ENCODE data around the gene ZC3H7A.
"Not testable (repeated sequence)": the region's sequence is repeated elsewhere in the genome, so short reads cannot be mapped to it uniquely, and the experiment has no call there.

Gene ZC3H7A

DNA sequence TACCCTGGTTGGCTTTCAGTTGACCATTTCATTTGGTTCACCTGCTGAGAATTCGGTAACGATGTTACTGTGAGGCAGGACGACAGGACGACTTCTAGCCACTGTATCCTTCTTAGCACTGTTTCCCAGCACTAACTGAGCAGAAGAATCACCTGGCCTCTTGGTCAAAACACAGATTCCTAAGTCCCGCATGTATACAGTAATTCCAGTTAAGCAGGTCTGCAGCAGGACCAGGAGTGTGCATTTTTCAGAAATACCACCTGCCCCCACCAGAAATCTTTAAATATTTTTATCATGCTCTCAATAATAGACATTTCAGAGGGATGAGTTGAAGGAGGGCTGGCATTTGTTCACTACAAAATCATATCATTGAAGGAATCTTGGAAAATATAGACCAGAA is 31.6 kb upstream of the ZC3H7A start:
- TF ChIP-seq, protein P1, sequence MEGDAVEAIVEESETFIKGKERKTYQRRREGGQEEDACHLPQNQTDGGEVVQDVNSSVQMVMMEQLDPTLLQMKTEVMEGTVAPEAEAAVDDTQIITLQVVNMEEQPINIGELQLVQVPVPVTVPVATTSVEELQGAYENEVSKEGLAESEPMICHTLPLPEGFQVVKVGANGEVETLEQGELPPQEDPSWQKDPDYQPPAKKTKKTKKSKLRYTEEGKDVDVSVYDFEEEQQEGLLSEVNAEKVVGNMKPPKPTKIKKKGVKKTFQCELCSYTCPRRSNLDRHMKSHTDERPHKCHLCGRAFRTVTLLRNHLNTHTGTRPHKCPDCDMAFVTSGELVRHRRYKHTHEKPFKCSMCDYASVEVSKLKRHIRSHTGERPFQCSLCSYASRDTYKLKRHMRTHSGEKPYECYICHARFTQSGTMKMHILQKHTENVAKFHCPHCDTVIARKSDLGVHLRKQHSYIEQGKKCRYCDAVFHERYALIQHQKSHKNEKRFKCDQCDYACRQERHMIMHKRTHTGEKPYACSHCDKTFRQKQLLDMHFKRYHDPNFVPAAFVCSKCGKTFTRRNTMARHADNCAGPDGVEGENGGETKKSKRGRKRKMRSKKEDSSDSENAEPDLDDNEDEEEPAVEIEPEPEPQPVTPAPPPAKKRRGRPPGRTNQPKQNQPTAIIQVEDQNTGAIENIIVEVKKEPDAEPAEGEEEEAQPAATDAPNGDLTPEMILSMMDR (IDR thresholded peaks at IDR 0.05): no peak
- H3K36me3 ChIP-seq (ENCODE audit: control insufficient read depth, insufficient read depth, low read length): no peaks in the 10 kb centered on the region
- no peaks in the 10 kb centered on the region for H3K9me3 ChIP-seq (ENCODE audit: control insufficient read depth, low read length)
- H3K79me2 ChIP-seq: no peaks in the 10 kb centered on the region
- H3K27me3 ChIP-seq (ENCODE audit: control insufficient read depth, insufficient read depth, low read length): no peaks in the 10 kb centered on the region
- no peak overlapping the region for H2AFZ ChIP-seq
- H3K4me2 ChIP-seq (ENCODE audit: low read length): no peak overlapping the region
- H3K27ac ChIP-seq: no peak overlapping the region
- H3K4me1 ChIP-seq: no peaks in the 10 kb centered on the region
- no peak overlapping the region for H3K9ac ChIP-seq
- H3K4me3 ChIP-seq (ENCODE audit: low read depth, low read length): no peak overlapping the region

DNA sequence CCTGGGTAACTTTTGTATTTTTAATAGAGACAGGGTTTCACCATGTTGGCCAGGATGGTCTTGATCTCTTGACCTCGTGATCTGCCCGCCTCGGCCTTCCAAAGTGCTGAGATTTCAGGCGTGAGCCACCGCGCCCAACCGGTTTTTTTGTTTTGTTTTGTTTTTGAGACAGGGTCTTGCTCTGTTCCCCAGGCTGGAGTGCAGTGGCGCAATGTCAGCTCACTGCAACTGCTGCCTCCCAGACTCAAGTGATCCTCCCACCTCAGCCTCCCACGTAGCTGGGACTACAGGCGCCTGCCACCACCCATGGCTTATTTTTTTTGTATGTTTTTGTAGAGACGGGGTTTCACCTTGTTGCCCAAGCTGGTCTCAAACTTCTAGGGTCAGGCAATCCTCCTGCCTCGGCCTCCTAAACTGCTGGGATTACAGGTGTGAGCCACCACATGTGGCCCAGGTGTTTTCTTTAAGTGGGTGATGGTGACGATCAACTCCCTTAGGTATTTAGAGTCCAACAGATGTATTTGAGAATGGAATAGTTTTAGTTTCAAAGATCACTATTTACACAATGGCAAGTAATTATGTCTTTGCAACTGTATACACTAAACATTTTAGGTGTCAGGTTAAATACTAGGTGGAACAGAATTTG is 28.6 kb upstream of the ZC3H7A start:
- H3K27me3 ChIP-seq (ENCODE audit: control insufficient read depth, insufficient read depth, low read length): not testable (repeated sequence)

DNA sequence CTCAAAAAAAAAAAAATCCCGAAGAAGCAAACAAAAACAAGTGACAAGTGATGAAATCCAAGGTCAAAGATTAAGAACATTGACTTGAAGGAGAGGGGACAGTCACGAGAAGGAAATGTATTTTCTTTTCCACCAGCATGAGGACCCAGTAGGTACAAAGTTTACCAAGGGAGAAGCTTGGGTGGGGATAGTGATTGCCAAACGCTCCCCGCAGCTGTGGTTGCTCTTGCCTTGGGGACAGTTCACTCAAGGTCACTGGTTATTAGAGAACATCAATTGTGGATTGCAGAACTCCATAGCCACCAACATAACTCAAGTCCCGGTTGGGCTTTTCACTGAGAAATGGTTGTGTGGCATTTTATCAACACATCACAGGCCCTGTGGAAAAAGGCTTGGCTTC is 27.3 kb upstream of the ZC3H7A start:
- H2AFZ ChIP-seq: peak overlapping the region; percentile 77
- no peaks in the 10 kb centered on the region for H3K27me3 ChIP-seq (ENCODE audit: control insufficient read depth, insufficient read depth, low read length)
- H3K4me3 ChIP-seq (ENCODE audit: low read depth, low read length): no peak overlapping the region
- TF ChIP-seq, protein P1 (IDR thresholded peaks at IDR 0.05): no peak
- no peaks in the 10 kb centered on the region for H3K36me3 ChIP-seq (ENCODE audit: control insufficient read depth, insufficient read depth, low read length)
- H3K4me1 ChIP-seq: no peaks in the 10 kb centered on the region
- H3K79me2 ChIP-seq: no peaks in the 10 kb centered on the region
- H3K4me2 ChIP-seq (ENCODE audit: low read length): peak overlapping the region; percentile 39
- H3K27ac ChIP-seq: peak overlapping the region; percentile 83
- no peaks in the 10 kb centered on the region for H3K9me3 ChIP-seq (ENCODE audit: control insufficient read depth, low read length)
- no peak overlapping the region for H3K9ac ChIP-seq

More for the DNA sequence above, 28.6 kb upstream of the ZC3H7A start:
- not testable (repeated sequence) for H3K4me2 ChIP-seq (ENCODE audit: low read length); H3K79me2 ChIP-seq; H3K9me3 ChIP-seq (ENCODE audit: control insufficient read depth, low read length); H3K4me3 ChIP-seq (ENCODE audit: low read depth, low read length); H3K4me1 ChIP-seq; H3K9ac ChIP-seq; H3K36me3 ChIP-seq (ENCODE audit: control insufficient read depth, insufficient read depth, low read length); H2AFZ ChIP-seq; H3K27ac ChIP-seq

DNA sequence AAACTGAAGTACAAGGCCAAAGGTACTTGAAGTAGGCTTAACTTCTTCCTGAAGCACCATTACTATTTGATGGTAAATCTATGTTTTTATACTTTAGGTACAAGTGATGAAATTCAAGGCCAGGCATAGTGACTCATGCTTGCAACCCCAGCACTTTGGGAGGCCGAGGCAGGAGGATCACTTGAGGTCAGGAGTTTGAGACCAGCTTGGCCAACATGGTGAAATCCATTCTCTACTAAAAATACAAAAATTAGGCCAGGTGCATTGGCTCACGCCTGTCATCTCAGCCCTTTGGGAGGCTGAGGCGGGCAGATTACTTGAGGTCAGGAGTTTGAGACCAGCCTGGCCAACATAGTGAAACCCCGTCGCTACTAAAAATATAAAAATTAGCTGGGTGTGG is 26.6 kb upstream of the ZC3H7A start:
- peak overlapping the region; percentile 83 for H3K27ac ChIP-seq
- not testable (repeated sequence) for H3K4me2 ChIP-seq (ENCODE audit: low read length); H3K79me2 ChIP-seq; H3K4me1 ChIP-seq; H3K4me3 ChIP-seq (ENCODE audit: low read depth, low read length); H3K36me3 ChIP-seq (ENCODE audit: control insufficient read depth, insufficient read depth, low read length); H3K9me3 ChIP-seq (ENCODE audit: control insufficient read depth, low read length); H2AFZ ChIP-seq; H3K9ac ChIP-seq; H3K27me3 ChIP-seq (ENCODE audit: control insufficient read depth, insufficient read depth, low read length)

DNA sequence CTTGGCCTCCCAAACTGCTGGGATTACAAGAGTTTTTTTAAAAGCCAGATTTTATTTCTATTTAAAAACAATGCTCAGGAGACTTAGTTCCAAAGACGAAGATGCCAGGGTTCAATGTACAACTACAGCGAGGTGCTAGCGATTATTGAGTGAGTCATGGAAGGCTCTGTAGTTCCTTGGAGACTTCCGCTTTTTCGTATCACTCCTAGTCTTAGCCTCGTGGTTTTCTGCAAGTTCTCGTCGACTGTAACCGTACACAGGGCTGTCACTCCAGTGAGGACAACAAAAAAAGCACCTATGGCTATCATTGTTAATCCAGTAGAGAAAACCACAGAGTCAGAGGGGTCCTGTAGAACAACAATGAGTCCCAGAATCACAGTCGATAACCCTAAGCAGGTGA is 22.7 kb upstream of the ZC3H7A start:
- H3K36me3 ChIP-seq (ENCODE audit: control insufficient read depth, insufficient read depth, low read length): no peaks in the 10 kb centered on the region
- no peaks in the 10 kb centered on the region for H3K4me1 ChIP-seq
- no peak overlapping the region for H3K4me3 ChIP-seq (ENCODE audit: low read depth, low read length)
- no peaks in the 10 kb centered on the region for H3K79me2 ChIP-seq
- H3K4me2 ChIP-seq (ENCODE audit: low read length): no peak overlapping the region
- no peak overlapping the region for H3K9ac ChIP-seq
- no peak overlapping the region for H3K27ac ChIP-seq
- TF ChIP-seq, protein P1 (IDR thresholded peaks at IDR 0.05): no peak
- H3K27me3 ChIP-seq (ENCODE audit: control insufficient read depth, insufficient read depth, low read length): no peaks in the 10 kb centered on the region
- no peak overlapping the region for H2AFZ ChIP-seq
- no peaks in the 10 kb centered on the region for H3K9me3 ChIP-seq (ENCODE audit: control insufficient read depth, low read length)

DNA sequence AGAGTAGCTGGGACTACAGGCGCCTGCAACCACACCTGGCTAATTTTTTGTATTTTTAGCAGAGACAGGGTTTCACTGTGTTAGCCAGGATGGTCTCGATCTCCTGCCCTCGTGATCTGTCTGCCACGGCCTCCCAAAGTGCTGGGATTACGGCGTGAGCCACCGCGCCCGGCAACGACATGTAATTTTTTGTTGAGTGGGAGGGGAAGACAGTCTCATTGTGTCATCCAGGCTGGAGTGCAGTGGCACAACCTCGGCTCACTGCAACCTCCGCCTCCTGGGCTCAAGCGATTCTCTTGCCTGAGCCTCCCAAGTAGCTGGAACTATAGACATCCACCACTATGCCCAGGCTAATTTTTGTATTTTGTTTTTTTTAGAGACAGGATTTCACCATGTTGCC is 21.9 kb upstream of the ZC3H7A start:
- not testable (repeated sequence) for H3K27me3 ChIP-seq (ENCODE audit: control insufficient read depth, insufficient read depth, low read length); H3K4me3 ChIP-seq (ENCODE audit: low read depth, low read length); H3K9me3 ChIP-seq (ENCODE audit: control insufficient read depth, low read length); H3K27ac ChIP-seq; H3K36me3 ChIP-seq (ENCODE audit: control insufficient read depth, insufficient read depth, low read length); H3K9ac ChIP-seq; H2AFZ ChIP-seq; H3K79me2 ChIP-seq; H3K4me2 ChIP-seq (ENCODE audit: low read length); H3K4me1 ChIP-seq
